Muscle of back (tissue), 11 donors: ENCODE measurements around the gene OPTC. TPM values are rescaled to one million over a fixed set of nuclear protein-coding genes. Genes with fewer than 3 reads are reported as not detected.
A peak's percentile ranks its signal among the peaks of the same experiment; 100 is the strongest.

Experiments
- DNase-seq, 3 donors: peaks; one replicate each; pipeline versions ENCODE4 v3.0.0 to v3.0.0-alpha.2; 2013
- polyA plus RNA-seq, 10 donors: library from polyadenylated mRNA; unstranded; fragments of 120-200 nt; gene quantifications; one replicate each; pipeline ENCODE4 v1.2.1, GENCODE V29; 2013; ENCODE audit not compliant: insufficient read length in 10 of 10

Gene OPTC
- polyA plus RNA-seq, 10 donors, result not detected

DNA sequence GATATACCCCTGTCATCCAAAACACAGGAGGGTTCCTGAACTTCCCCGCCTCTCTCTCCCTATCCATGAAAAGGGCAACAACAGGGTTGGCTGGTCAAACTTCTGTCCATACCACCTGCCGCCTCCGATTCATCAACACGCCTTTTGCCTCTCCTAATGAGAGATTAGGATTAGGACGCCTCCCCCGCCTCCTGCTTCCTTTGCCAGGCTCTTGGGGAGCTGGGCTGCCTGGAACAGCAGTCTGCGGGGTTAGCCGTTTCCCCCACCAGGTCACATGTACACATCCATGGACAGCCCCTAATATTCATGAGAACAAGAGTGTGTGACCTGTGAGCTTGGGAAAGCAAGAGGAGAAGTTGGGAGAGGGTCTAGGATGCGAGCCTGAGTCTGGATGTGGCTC lies 2.3 kb upstream of the OPTC start:
- DNase-seq, result no peak

DNA sequence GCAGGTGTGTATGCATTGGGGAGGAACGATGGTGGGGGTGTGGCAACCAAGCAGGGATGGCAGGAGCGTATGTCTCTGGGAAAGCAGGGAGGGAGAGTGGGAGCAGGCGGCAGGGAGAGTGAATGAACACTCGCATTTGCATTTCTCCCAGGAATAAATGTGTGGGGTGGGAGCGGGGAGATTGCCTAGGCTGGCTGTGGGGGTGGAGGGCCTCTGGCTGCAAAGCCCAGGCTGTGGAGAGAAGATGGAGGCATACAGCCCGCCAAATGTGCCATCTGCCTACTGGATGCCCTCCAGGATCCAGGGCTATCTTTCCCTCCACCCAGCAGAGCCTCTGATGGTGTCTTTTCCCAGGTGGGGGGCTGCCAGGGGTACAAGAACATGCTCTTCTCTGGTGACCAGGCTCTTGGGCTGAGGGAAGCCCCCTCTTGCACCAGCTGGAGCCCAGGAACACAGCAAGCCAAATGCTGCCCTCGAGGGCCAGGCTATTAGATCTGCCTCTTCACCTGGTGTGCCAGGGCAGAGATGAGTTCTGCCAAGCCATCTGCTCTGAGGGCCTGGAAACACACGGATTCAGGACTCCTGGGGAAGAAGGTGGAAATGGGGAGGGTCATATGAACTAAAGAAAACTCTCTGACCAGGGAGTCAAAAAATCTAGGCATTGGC lies 1.7 kb upstream of the OPTC start:
- DNase-seq, result no peak

DNA sequence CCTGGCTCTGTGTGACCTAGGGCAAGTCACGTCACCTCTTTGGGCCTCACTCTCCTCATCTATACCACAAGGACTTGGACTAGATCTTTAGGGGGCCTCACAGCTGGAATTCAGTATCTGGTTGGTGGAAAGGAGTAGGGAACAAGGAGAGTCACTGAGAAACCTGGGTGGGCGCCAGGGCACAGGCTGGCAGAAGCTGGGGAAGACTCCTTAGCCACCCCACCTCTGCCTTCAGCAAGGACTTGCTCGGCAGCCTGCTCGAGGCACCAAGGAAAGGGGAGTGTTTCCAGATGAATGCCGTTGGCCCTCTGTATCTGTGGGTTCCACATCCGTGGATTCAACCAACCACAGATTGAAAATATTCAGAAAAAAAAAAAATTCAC lies 1.2 kb upstream of the OPTC start:
- no peak for DNase-seq

DNA sequence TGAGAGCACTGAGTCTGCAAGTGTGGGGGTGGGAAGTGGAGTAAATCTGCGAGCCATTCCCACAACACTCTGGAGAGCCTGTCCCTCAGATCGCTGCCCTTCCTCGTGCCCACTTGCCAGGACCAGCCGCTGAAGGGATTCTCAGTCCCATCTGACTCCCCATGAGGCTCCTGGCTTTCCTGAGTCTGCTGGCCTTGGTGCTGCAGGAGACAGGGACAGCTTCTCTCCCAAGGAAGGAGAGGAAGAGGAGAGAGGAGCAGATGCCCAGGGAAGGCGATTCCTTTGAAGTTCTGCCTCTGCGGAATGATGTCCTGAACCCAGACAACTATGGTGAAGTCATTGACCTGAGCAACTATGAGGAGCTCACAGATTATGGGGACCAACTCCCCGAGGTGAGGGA lies 1.9 kb downstream of the OPTC start:
- no peak for DNase-seq

DNA sequence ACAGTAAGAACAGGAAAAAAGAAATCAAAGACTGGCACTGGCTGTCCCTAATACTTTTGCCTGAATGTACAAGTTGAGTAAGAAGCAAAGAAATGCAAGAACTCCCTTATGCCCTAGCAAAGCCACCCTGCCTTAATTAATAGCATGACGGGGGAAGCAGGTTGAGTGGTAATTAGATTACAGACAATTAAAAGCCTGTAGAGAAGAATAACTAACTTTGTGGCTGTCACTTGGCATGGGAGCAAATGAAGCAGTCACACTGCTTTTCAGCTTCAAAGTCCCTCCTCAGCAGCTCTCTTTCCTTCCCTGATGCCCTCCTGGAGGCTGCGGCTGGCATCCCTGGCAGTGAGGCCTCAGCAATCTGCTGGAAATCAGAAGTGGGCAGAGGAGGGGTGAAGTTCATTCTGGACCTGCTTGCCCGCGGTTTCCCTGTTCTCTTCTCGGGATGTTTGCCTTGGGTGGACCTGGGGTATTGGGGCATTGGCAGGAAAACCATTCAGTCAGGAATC lies 3.4 kb downstream of the OPTC start:
- no peak for DNase-seq

DNA sequence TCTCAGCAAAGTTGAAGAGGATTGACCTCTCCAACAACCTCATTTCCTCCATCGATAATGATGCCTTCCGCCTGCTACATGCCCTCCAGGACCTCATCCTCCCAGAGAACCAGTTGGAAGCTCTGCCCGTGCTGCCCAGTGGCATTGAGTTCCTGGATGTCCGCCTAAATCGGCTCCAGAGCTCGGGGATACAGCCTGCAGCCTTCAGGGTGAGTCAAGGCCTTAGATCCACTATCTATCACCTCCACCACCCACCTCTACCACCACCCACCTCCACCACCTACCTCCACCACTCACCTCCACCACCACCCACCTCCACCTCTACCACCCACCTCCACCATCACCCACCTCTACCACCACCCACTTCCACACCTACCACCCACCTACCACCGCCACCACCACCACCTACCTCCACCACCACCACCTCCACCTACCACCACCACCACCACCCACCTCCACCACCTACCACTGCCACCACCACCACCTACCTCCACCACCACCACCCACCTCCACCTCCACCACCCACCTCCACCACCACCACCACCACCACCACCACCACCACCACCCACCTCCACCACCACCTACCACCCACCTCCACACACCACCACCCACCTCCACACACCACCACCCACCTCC lies 5.8 kb downstream of the OPTC start:
- no peak for DNase-seq

DNA sequence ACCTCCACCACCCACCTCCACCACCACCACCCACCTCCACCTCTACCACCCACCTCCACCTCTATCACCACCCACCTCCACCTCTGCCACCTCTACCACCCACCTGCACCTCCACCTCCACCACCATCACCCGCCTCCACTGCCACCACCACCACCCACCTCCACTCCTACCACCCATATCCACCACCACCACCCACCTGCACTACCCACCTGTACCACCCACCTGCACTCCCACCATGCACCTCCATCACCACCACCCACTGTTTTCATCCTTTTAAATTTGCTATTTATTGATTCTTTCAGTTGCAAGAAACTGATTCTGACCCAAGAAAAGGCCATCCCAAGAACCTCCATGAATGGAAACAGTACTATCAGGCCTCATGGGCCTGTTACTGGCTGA lies 6.3 kb downstream of the OPTC start:
- DNase-seq, result no peak

DNA sequence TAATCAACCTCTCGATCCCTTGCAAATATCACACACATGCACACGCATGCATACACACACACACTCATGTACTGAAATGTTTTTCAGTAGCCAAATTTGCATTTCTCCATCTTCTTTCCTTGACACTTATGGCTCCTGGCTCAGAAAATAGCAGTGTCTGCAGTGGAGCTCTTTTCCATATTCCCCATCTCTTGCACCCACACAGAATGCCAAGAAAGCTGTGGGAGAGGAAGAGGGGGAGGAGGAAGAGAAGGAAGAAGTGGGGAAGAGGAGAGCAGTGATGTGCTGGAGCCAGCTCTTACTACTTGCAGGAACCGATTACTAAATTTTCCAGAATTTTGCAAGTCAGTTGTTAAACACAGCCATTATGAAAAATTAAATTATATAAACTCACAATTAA lies 9.9 kb downstream of the OPTC start:
- DNase-seq, result no peak

DNA sequence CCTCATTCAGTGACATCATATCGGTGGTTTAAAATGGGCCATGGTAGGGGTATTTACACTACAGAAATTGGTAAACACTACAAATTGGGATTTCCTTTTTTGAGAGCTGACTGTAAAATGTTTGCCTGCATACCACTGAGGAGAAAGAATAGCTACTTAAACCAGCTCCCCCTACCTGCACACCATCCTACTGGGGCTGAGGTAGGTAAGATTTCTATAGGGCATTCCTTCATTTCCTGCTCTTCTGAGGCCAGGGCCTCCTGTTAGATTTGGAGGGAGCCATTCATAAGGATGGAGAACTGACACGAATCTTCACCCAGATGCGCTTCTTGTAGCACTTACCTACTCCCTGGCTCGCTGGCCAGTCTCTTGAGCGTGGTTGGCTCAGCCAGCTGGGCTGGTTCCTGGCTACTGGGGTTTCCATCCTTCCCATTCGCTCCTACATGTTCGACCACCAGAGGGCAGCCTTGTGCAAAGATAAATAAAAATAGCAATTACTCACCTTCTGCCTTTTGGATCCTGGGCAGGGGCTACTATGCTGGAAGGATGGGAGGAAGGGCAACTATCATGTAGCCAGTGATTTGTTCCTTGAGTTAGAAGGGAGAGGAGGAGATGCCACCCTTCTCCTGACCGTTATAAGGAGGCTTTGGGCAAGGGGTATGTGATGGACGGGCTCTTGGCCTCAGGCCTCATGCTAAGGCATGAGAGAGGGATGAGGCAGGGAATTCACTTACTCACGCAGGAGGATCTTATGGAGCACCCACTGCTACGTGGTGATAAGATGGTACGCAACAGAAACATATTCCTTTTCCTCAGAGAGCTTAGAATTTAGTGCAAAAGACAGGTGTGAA lies 10.7 kb downstream of the OPTC start:
- DNase-seq, result peak; percentile 77 to 89 (median 87)

DNA sequence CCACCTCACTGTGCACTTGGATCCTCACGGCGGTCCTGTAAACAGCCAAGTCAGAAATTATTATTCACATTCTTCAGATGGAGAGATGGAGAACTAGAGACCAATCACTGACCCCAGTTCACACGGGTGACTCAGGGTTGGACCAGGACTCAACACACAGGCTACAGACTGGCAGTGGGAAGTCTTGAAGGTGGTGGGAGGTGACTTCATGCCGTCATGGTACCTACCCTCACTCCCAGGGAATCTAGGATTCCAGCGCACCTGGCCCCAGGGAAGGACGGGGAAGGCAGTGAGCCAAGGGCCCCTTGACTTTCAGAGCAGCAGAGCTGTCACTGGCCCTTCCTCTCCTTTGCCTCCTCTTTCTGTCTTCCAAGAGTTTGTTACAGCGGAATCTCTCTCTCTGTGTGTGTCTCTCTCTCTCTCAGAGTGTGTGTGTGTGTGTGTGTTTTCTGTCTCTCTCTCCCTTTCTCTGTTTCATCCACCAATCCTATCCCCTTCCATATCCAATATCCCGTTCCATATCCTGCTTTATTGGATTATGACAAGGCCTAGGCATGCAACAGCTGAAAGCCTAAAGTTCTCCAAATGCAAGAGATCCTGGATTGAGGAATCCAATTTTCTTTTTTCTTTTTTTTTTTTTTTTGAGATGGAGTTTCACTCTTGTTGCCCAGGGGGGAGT lies 11.7 kb downstream of the OPTC start:
- no peak for DNase-seq

DNA sequence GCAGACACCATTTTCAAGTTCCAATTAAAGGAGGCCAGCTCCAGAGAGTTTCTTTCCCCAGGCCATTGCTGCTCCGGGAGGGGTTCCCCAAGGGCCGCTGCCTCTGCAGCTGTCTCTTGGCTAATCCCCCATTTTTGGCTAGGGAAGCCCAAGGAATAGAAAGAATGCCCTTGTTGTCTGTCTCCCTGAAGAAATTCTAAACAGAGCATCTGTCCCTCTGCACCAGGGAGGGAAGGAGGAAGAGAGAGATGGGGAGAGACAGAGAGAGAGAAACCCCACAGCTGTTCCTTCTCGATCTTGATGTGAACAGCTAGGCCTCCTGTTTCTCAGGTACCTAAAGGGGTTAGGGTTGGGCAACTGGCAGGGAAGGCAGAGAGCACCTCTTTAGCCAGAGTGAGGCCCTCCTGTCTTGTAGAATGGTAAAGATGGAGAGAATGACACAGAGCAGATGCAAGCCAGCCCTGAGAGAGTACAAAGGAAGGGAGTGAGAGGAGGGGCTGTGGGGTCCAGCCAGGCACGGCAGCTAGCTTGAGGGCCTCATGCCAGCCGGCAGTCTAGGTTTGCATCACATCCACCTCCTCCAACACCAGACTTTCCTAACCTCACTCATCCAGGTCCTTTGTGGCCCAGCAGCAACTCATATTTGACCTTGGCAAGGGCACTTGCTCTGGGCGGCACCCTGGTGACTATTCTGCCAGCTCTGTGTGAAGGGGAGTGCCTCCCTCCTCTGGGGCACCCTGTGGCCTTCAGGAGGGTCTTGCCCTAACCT lies 13.1 kb downstream of the OPTC start:
- DNase-seq, result peak in 1 of 3 donors; percentile 58

DNA sequence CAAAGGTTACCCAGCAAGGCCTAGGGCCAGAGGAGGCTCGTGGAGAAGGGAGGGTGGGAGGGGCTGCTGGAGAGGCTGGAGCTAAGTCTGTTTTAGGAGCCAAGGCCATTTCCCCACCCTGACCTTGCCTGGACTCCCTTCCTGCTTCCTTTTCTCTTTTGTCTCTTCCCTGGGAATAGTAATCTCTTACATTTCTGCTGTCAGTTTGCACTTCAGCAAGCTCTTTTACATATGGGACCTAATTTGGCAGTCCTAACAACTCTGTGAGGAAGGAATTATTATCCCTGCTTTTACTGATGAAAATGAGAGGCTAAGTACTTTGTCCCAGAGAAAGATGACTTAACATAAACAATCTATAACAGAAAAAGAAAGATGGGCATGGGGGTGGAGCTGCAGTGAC lies 13.8 kb downstream of the OPTC start:
- DNase-seq, result peak in 1 of 3 donors; percentile 55

DNA sequence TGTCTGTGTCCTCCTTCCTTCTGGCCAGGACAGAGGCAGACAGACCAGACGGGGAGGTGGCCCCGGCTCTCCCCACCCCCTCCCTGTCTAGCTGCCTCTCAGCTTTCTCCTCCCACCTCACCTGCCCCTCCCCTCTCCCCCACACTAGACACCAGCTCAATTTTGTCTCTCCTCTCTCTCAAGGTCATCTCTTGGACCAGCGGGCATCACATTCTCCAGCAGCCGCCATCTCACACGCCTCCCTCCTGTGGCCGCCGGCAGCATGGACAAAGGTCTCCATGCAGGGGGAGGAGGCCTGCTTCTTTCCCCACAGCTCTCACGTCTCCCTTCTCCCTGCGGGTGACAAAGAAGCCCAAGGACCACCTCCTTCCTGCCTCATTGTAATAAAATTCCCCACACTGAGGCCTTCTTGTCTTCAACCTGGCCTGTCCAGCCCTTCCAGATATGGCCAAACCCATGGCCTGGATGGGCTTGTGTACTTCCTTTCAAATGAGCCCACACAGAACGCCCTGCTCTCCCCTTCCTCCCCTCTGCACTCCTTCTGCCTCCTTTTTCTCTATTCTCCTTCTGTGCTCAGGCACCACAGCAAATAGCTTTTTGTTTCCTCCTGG lies 14.6 kb downstream of the OPTC start:
- DNase-seq, result no peak

DNA sequence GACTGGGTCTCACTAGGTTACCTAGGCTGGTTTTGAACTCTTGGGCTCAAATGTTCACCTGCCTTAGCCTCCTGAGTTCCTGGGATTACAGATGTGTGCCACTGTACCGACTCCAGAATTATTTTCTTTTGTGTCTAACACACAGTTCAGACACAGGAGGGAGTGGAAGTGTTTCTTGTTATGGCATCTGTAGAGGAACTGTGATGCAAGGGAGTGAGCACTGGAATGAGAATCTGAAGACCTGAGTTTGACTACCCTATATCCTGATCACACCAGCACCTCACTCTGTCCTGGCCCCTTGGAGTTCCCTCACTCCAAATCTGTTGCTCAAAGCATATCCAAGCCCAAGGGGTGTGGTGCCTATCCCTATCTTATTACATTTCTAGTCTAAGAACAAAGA lies 15.2 kb downstream of the OPTC start:
- no peak for DNase-seq

DNA sequence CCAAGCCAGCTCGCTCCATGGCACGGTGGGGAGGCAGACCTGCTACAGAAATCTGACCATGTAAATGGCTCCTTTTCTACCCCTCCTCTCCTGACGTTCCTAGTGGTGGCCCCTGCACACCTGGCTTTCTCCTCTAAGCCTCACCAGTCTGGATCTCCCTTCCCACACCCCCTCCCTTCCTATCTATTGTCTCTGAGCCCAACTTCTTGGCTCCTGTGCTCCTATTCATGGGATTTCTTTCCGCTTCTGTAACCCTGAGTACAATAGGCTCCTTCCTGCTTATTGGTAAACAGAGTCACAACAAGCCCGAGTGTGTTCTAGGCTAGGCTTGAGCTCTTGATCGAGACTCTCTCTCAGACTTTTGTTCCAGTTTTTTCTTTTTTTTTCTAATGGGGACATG lies 17.6 kb downstream of the OPTC start:
- no peak for DNase-seq

DNA sequence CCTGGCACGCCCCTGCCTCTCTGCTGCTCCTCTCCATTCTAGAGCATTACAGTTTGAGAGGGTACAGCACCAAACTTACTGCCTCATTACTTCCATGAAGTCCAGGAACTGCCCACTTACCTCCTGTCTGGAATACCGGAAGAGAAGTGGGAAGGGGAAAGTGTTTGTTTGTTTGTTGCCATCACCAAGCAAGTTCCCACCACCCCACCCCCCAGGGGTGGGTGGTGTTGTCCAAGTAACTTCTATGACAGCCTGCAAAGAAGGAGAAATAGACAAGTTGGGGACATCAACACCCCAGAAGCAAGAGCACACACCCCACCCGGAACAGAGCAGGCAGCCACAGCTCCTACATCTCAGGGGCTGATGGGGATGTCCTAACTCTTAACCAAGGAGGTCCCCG lies 18.0 kb downstream of the OPTC start:
- DNase-seq, result no peak

DNA sequence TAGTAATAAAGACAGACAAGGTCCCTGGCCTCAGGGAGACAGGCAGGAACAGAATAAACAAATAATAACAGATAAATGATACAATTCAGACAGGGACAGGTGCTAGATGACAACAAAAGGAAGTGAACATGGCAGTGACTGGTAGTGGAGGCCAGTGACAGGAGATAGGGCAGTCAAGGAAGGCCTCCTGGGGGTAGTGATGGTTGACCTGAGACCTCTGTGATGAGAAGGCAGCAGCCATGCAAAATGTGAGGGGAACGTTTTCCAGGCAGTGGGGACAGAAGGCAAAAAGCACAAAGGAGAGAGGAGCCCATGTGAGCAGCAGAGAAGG lies 18.5 kb downstream of the OPTC start:
- no peak for DNase-seq

DNA sequence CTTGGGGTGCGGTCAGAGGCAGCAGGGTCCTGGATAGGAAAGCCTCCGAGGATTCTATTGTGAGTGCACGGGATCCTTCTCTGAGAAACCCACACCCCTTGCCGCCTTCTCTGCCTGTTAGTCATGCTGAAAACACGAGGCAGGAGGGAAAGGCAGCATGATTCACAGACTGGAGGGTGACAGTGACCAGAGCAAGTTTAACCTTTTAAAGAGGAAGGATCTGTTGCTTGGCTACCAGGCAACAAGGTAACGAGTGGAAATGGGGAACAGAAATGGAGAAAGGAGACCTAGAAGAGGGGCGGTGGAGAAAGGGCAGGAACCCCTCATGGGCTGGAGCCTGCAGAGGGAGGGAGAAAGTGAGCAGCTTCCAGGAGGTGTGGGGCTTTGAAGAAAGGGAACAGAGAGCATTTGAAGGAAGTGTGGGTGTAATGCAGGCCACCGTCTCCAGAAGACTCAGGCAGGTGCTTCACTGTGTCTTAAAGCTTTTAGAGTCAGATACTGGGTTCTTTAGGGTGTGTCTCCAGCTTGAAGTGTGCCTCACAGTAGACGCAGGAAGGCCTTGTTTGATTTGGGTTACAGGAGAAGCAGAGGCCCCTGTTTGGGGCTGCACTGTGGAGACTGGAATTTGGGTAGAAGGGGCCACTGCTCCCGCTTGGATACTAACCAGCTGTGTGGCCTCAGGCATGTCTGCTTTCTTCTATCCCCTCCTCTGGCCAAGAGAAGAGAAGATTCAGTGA lies 19.1 kb downstream of the OPTC start:
- peak in 2 of 3 donors; percentile 56 to 89 for DNase-seq

DNA sequence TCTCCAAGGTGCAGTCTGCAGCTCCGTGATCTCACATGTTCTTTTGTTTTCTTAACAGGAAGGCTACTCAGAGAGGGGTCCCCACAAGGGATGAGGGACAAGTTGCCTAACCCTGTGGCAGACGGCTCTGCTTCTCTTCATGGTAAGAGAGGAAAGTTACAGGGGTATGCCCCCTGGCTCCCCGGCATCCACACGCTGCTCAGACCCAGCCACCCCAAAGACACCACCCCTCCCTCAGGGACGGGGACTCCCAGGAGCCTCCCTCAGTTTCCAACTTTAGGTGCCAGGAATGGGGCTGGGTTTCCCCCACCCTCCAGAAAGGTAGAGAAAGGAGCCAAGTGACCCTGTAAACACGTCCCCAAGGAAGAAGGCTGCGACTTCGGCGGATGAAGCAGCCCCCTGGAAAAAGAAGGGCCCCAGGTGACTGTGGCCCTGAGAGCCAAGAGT lies 19.7 kb downstream of the OPTC start:
- no peak for DNase-seq

DNA sequence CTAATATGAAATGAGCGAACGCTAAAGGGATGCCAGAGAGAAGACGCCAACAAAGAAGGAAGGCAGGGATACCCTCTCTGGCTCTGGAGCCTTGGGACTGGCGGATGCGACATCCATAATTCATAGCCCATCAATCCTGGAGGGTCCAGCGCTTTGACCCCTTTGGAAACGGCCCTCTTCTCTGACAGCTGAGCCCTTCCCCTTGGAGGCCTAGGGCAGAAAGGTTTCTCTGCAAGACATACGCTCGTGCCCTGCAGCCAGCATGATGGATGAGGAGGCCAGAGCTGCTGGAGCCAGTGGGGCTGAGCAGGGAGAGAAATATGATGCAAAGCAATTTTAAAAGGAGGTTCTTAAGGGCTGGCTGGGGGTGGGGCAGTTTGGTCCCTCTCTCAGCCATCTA lies 22.2 kb downstream of the OPTC start:
- no peak for DNase-seq
